ENCODE measurements around the gene TACC3. TPM values are rescaled to one million over a fixed set of nuclear protein-coding genes. Genes with fewer than 3 reads are reported as not detected.

The TACC3 gene
- total RNA-seq, 1 donor, result 23.9 TPM

DNA sequence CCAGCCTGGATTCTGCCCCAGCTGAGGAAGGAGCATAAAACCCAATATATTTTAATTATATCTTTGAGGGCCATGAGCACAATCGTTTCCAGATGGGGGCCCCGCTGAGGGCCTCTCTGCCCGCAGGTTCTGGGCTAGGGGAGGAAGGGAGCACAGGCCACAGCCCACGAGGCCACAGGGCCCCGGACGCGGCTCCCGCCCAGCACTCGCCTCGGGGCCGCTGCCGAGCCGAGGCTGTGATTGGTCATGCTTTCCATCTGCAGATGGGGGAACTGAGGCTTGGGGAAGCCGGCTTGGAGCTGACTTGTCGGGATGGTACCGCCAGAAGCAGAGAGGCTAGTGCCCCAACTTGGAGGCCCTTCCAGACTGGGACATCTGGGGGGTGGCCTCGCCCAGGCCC lies 34.0 kb downstream of the TACC3 start:
- TF ChIP-seq, protein P1, sequence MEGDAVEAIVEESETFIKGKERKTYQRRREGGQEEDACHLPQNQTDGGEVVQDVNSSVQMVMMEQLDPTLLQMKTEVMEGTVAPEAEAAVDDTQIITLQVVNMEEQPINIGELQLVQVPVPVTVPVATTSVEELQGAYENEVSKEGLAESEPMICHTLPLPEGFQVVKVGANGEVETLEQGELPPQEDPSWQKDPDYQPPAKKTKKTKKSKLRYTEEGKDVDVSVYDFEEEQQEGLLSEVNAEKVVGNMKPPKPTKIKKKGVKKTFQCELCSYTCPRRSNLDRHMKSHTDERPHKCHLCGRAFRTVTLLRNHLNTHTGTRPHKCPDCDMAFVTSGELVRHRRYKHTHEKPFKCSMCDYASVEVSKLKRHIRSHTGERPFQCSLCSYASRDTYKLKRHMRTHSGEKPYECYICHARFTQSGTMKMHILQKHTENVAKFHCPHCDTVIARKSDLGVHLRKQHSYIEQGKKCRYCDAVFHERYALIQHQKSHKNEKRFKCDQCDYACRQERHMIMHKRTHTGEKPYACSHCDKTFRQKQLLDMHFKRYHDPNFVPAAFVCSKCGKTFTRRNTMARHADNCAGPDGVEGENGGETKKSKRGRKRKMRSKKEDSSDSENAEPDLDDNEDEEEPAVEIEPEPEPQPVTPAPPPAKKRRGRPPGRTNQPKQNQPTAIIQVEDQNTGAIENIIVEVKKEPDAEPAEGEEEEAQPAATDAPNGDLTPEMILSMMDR (IDR thresholded peaks at IDR 0.05; ENCODE audit: insufficient read depth, low read length), result no peak
- H3K4me3 ChIP-seq (ENCODE audit: low read depth, low read length), result no peak overlapping the region
- no peak for DNase-seq (ENCODE audit: low read depth)

DNA sequence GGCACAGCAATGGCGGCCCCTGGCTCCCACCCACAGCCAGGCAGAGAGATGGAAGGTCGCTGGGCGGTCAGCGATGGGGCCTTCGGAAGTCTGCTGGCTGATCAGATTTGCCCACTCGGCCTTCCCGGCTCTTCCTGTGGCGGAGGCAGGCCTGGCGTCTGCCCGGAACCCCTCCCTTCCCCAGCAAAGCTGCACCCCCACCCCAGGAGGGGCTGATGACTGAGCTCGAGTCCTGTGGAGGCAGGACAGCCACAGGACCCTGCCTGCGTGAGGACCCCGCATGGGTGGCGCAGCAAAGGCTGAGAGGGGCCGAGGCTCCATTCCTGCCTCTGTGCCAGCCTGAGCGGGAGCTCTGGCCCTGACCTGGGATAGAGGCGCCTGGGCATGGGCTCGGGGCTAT lies 34.8 kb downstream of the TACC3 start:
- H3K4me3 ChIP-seq (ENCODE audit: low read depth, low read length), result no peak overlapping the region
- TF ChIP-seq, protein P1 (IDR thresholded peaks at IDR 0.05; ENCODE audit: insufficient read depth, low read length), result no peak
- no peak for DNase-seq (ENCODE audit: low read depth)

DNA sequence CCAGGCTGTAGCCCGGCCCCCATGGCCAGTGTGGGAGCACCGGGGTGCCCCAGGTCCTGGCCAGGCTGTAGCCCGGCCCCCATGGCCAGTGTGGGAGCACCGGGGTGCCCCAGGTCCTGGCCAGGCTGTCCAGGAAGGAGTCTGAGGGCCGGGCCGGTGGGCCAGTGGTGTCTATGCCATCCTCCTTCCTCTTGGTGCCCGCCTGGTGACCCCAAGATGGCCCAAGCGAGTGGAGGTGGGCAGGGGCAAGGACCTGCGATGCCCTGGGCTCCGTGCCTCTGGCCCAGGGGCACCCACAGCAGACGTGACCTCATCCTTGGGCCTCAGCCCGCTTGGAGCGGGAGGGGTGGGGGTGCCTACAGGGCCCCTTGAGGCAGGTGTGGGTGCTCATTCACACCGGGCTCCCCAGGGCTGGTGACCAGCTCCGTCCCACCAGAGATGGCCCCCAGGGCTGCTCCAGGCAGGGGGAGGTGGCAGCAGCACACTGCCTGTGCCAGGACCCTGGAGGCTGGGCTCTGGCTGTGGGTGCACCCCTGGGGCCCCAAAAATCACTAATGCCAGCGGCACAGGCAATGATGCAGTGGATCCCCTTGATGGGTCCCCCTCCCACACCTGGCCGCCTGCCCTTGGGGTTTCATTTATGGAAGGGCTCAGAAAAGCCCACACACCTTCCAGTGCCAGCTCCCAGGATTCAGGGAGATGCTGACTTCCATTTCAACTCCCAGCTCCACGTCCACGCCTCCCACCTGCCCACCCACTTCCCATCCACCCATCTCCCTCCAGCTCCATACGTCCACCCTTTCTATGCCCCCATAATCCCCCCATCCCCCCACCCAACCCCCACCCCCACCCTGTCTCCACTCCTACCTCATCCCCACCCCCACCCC lies 35.8 kb downstream of the TACC3 start:
- TF ChIP-seq, protein P1 (IDR thresholded peaks at IDR 0.05; ENCODE audit: insufficient read depth, low read length), result no peak
- no peak overlapping the region for H3K4me3 ChIP-seq (ENCODE audit: low read depth, low read length)
- no peak for DNase-seq (ENCODE audit: low read depth)

DNA sequence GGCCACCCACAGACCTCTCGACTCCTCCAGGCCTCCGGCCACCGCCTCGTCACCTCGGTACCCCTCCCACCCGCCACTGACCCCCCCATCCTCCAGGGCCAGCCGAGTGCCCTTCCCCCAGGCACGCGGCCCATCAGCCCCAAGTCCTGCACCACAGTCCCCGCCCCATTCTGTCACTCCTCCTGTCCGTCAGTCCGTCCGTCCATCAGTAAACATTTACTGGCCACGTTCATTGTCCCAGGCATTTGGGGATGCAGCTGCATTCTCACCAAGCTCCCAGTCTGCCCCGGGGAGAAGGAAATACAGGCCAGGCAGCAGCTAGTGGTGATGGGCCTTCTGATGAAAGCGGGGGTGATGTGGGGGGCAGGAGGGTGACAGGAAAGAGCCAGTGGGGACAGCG lies 36.5 kb downstream of the TACC3 start:
- no peak for DNase-seq (ENCODE audit: low read depth)
- H3K4me3 ChIP-seq (ENCODE audit: low read depth, low read length), result no peak overlapping the region
- TF ChIP-seq, protein P1 (IDR thresholded peaks at IDR 0.05; ENCODE audit: insufficient read depth, low read length), result no peak

DNA sequence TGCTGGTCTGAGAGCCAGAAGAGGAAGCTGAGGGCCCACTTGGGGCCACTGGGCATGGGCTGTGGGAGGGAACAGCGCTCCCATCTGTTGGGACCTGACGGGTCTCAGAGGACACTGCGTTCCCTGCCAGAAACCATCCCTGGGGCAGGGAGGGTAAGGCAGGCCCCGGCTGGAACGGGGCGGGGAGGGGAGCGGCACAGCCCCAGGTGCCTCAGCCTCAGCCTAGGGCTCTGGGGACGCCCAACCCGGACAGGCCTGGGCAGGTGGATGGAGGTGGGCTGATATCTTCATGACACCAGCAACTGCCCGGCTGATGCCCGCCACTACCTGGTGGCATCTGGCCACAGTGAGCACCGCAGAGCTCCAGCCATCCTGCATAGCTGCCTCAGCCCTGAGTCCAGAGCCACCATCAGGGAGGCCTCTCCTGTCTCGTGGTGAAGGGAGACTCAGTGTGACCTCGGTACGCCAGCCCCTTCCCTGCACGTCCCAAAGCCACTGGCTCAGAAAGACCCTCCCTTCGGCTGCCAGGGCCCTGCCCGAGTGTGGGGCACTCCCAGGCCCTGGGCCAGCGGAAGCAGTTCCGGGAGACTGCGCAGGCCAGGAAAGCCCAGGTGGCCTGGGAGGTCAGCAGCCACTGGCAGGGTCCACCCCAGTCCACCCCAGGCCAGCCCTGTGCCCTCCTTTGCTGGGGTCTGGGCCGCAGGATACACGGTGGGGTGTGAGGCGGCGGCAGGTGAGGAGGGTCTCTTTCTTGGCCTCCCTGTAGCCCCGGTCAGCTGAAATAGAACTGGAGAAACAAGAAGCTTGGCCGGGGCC lies 37.2 kb downstream of the TACC3 start:
- DNase-seq (ENCODE audit: low read depth), result no peak
- no peak overlapping the region for H3K4me3 ChIP-seq (ENCODE audit: low read depth, low read length)
- TF ChIP-seq, protein P1 (IDR thresholded peaks at IDR 0.05; ENCODE audit: insufficient read depth, low read length), result no peak

DNA sequence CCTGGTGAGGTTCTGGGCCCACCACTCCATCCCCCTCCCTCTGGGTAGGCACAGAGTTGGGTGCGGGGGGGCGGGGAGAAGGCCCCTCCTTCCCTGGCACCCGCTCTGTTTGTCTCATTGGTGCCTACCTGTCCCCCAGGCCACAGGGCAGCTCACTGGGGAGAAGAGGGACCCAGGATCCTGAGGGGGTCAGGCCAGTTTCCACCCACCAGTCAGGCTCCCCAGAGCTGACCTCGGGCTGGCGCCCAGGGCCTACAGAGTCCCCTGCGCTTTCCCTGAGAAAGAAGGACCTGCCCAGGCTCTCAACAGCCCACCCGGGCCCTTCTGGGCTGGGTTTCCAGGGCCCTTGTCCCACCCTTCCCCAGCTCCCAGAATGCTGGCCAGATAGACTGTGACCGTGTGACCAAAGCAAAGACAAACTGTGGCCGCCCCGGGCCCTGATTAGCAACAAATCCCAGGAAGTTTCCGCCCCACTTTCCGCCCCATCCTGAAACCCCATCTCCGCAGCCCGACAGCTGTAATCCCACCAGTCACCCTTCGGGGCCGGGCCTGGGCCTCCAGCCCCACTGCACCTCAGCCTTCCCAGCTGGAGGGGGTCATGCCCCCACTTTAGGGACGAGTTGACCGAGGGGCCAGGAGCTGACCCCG lies 38.0 kb downstream of the TACC3 start:
- TF ChIP-seq, protein P1 (IDR thresholded peaks at IDR 0.05; ENCODE audit: insufficient read depth, low read length), result no peak
- no peak for DNase-seq (ENCODE audit: low read depth)
- no peak overlapping the region for H3K4me3 ChIP-seq (ENCODE audit: low read depth, low read length)

Data from fibroblast of the aortic adventitia (primary cell).